OCI-LY3 (cell line): ENCODE results near the gene PAWR.
A peak's percentile ranks its signal among the peaks of the same experiment; 100 is the strongest.

Source experiments
- EZH2phosphoT487 ChIP-seq: fragments of 200-600 bp; shearing (Covaris generic); IDR thresholded peaks from 2 replicates; pipeline ENCODE4 v1.6.1; 2018; ENCODE audit warnings: antibody characterized with exemption, mixed run types, low read depth
- TF ChIP-seq, protein P1 (sequence below): fragments of 200-600, 300-600 bp; sonication (generic); IDR thresholded peaks from 2 replicates; pipeline ENCODE4 v1.5.1; 2014; ENCODE audit warnings: antibody characterized with exemption, low read length, low read depth

DNA sequence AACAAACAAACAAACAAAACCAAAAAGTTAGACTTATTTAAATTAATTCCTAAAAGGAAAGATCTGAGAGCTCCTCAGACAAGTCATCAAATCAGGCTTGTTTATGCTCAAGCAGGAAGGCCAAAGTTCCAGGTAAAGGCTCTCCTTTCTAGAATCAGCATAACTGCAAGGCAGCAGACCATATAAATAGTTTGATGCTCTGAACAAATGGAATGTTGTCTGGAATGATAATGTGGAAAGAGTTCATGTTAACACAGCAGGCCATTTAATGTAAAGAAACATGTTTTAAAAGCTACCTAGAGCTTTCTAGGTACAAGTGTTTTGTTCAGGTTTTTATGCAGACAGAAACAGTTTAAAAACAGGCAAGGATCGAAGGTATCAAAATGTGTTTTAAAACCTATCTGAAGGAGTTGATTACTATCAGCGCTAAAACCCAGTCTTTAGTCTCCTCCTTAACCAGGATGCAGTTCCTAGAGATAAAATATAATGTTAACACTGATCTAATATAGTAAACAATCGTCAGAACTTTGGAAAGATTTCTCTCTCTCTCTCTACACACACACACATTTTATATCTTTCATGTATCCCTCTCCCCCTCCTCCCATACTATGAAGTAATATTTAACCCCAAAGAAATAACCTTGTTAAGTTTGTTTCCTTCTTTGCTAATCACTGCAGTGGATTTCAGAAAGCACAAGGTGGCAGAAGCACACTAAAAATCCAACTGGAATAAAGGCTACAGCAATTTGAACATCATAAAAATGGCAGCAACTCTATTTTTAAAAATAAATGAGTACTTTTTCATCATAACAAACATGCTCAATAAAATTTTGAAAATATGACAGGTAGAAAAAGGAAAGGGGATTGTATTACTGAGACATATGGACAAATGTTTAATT lies 135.5 kb downstream of the PAWR start:
- TF ChIP-seq, protein P1, sequence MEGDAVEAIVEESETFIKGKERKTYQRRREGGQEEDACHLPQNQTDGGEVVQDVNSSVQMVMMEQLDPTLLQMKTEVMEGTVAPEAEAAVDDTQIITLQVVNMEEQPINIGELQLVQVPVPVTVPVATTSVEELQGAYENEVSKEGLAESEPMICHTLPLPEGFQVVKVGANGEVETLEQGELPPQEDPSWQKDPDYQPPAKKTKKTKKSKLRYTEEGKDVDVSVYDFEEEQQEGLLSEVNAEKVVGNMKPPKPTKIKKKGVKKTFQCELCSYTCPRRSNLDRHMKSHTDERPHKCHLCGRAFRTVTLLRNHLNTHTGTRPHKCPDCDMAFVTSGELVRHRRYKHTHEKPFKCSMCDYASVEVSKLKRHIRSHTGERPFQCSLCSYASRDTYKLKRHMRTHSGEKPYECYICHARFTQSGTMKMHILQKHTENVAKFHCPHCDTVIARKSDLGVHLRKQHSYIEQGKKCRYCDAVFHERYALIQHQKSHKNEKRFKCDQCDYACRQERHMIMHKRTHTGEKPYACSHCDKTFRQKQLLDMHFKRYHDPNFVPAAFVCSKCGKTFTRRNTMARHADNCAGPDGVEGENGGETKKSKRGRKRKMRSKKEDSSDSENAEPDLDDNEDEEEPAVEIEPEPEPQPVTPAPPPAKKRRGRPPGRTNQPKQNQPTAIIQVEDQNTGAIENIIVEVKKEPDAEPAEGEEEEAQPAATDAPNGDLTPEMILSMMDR, result peak; percentile 70
- no peak for TF ChIP-seq EZH2phosphoT487
